Body of pancreas (tissue), 4 donors: ENCODE data around the gene FRAS1.

Experiments used
- POLR2A ChIP-seq, 3 donors: fragments of 450-650 bp; IDR thresholded peaks; one replicate each; pipeline ENCODE4 v1.6.1; 2016; ENCODE audit warnings: antibody characterized with exemption in 3 of 3, mild to moderate bottlenecking in 2 of 3
- TF ChIP-seq, protein P1 (sequence below), 7 experiments: fragments of 450-650 bp in 4 of 7; fragments of 200-600 bp in 3 of 7; sonication (generic) in 3 of 7; IDR thresholded peaks; one replicate each; pipeline ENCODE4 v1.5.1; 2016 to 2019; ENCODE audit warnings: antibody characterized with exemption in 7 of 7

DNA sequence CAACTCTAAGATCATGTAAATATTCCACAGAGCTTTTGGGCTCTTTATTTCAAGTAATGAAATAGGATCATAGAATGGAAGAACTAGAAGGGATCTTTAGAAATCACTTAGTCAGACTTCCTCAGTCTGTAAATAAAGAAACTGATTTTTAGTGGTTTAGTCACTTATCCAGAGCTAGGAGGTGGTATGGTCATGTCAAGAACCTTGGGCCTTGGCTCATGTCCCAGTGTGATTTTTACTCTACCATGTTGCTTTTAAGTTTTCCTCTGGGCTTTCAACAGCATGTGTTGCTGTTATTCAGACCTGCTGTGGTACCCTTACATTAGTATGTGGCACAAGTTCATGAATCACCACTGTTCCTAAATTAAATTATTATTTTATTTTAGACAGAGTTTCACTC lies 184.9 kb downstream of the FRAS1 start:
- TF ChIP-seq, protein P1, sequence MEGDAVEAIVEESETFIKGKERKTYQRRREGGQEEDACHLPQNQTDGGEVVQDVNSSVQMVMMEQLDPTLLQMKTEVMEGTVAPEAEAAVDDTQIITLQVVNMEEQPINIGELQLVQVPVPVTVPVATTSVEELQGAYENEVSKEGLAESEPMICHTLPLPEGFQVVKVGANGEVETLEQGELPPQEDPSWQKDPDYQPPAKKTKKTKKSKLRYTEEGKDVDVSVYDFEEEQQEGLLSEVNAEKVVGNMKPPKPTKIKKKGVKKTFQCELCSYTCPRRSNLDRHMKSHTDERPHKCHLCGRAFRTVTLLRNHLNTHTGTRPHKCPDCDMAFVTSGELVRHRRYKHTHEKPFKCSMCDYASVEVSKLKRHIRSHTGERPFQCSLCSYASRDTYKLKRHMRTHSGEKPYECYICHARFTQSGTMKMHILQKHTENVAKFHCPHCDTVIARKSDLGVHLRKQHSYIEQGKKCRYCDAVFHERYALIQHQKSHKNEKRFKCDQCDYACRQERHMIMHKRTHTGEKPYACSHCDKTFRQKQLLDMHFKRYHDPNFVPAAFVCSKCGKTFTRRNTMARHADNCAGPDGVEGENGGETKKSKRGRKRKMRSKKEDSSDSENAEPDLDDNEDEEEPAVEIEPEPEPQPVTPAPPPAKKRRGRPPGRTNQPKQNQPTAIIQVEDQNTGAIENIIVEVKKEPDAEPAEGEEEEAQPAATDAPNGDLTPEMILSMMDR (IDR thresholded peaks at IDR 0.05), result no peak
- no peak for TF ChIP-seq POLR2A (IDR thresholded peaks at IDR 0.05)
